ENCODE data around the gene ZDHHC11.
"Not testable (repeated sequence)": the region's sequence is repeated elsewhere in the genome, so short reads cannot be mapped to it uniquely, and the experiment has no call there.

GRCh38 chr5:784428-785177, 66.2 kb downstream of the ZDHHC11 start, which contains the start of gene ZDHHC11B:
- TF ChIP-seq POLR2A (IDR thresholded peaks at IDR 0.05), result peak in 1 of 2 donors; percentile 16
- TF ChIP-seq CTCF (IDR thresholded peaks at IDR 0.05), result not testable (repeated sequence)
